ENCODE data around the gene TTI1. TPM values are rescaled to one million over a fixed set of nuclear protein-coding genes. Genes with fewer than 3 reads are reported as not detected.

The TTI1 gene
- total and polyA plus RNA-seq, 3 experiments from 2014 or later: 16.7 to 41.6 (median 40.5) TPM

- H3K4me1 ChIP-seq (ENCODE audit: insufficient read depth, low read length): no peaks in the 10 kb centered on the region
- ChIA-PET POLR2A (no interaction called here), CTCF (no interaction called here)
- Mint-ChIP-seq H3K27ac (peak overlapping the region in 2 of 8 donors; percentile 14 to 28), H3K4me1 (peaks cover 36 to 59% (median 48%) of the 10 kb centered on the region in 3 donors), H3K27me3 (no peaks in the 10 kb centered on the region), H3K36me3 (peaks cover 0 to 79% (median 11%) of the 10 kb centered on the region in 3 donors), H3K4me3 (no peak overlapping the region), H3K9me3 (no peaks in the 10 kb centered on the region)
- DNase-seq: no peak
- peaks cover 20% of the 10 kb centered on the region for H3K36me3 ChIP-seq (ENCODE audit: insufficient read depth, low read length)
- H3K9me3 ChIP-seq (ENCODE audit: low read length): no peaks in the 10 kb centered on the region
- no peak overlapping the region for H3K4me3 ChIP-seq (ENCODE audit: low read length)
- no peaks in the 10 kb centered on the region for H3K27me3 ChIP-seq (ENCODE audit: insufficient read depth, low read length, poor library complexity, severe bottlenecking)
- no peak overlapping the region for H3K27ac ChIP-seq (ENCODE audit: low read depth, low read length)
Measured at GRCh38 chr20:38050686-38051085, 17.4 kb upstream of the TTI1 start.

GRCh38 chr20:38049800-38050199 lies 16.5 kb upstream of the TTI1 start:
- Histone ChIP-seq H3K27me3 (ENCODE audit: insufficient read depth, low read length, poor library complexity, severe bottlenecking) (no peaks in the 10 kb centered on the region), H3K4me3 (ENCODE audit: low read length) (no peak overlapping the region), H3K9me3 (ENCODE audit: low read length) (no peaks in the 10 kb centered on the region), H3K27ac (ENCODE audit: low read depth, low read length) (no peak overlapping the region), H3K4me1 (ENCODE audit: insufficient read depth, low read length) (no peaks in the 10 kb centered on the region), H3K36me3 (ENCODE audit: insufficient read depth, low read length) (peaks cover 21% of the 10 kb centered on the region)
- no peaks in the 10 kb centered on the region for H3K27me3 Mint-ChIP-seq
- peaks cover 33 to 54% (median 47%) of the 10 kb centered on the region in 3 donors for H3K4me1 Mint-ChIP-seq
- H3K4me3 Mint-ChIP-seq: no peak overlapping the region
- H3K36me3 Mint-ChIP-seq: peaks cover 0 to 78% (median 11%) of the 10 kb centered on the region in 3 donors
- DNase-seq: no peak
- POLR2A ChIA-PET: no interaction called here
- H3K9me3 Mint-ChIP-seq: no peaks in the 10 kb centered on the region
- CTCF ChIA-PET: no interaction called here
- H3K27ac Mint-ChIP-seq: peak overlapping the region in 5 of 8 donors; percentile 2 to 84 (median 26)

DNA sequence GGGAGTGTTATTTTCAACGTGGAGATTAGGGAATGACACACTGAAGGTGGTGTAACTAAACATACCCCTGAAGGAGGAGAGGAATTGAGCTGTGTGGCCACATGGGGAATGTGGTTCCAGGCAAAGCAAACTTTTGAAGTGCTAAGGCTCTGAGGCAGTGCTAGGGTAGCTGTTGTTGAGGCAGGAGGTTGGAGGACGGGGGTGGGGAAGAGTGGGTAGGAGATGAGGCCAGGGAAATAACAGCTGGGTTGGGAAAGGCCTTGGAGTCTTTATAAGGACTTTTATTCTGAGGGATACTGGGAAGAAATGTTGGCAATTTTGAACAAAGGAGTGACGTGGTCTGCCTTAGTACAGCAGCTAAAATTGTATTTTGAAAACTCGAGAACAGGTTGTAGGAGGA lies 13.3 kb upstream of the TTI1 start:
- Mint-ChIP-seq H3K27ac (peak overlapping the region in 5 of 8 donors; percentile 5 to 59 (median 17)), H3K9me3 (no peaks in the 10 kb centered on the region), H3K4me1 (peaks cover 36 to 56% (median 54%) of the 10 kb centered on the region in 3 donors), H3K27me3 (no peaks in the 10 kb centered on the region), H3K4me3 (no peak overlapping the region), H3K36me3 (peaks cover 0 to 86% (median 18%) of the 10 kb centered on the region in 3 donors)
- DNase-seq: no peak
- CTCF ChIA-PET: interaction anchor here (1.0 kb wide), 2 partner anchors 11 to 12 kb away, joined by 3 to 4 read pairs; no protein-coding TSS in a partner anchor
- H3K27ac ChIP-seq (ENCODE audit: low read depth, low read length): no peak overlapping the region
- H3K36me3 ChIP-seq (ENCODE audit: insufficient read depth, low read length): peaks cover 45% of the 10 kb centered on the region
- no peaks in the 10 kb centered on the region for H3K4me1 ChIP-seq (ENCODE audit: insufficient read depth, low read length)
- no peaks in the 10 kb centered on the region for H3K27me3 ChIP-seq (ENCODE audit: insufficient read depth, low read length, poor library complexity, severe bottlenecking)
- no peaks in the 10 kb centered on the region for H3K9me3 ChIP-seq (ENCODE audit: low read length)
- POLR2A ChIA-PET: no interaction called here
- no peak overlapping the region for H3K4me3 ChIP-seq (ENCODE audit: low read length)

- Mint-ChIP-seq H3K27ac (peak overlapping the region in 2 of 8 donors; percentile 7 to 21), H3K4me3 (no peak overlapping the region), H3K4me1 (peaks cover 29 to 59% (median 54%) of the 10 kb centered on the region in 3 donors), H3K27me3 (no peaks in the 10 kb centered on the region), H3K36me3 (peaks cover 0 to 85% (median 12%) of the 10 kb centered on the region in 3 donors), H3K9me3 (no peaks in the 10 kb centered on the region)
- H3K27me3 ChIP-seq (ENCODE audit: insufficient read depth, low read length, poor library complexity, severe bottlenecking): no peaks in the 10 kb centered on the region
- no peak for DNase-seq
- H3K4me1 ChIP-seq (ENCODE audit: insufficient read depth, low read length): no peaks in the 10 kb centered on the region
- CTCF ChIA-PET: interaction anchor here (1.7 to 1.9 kb wide), 2 partner anchors 13 to 29 kb away, joined by 3 to 8 read pairs; no protein-coding TSS in a partner anchor
- no peak overlapping the region for H3K27ac ChIP-seq (ENCODE audit: low read depth, low read length)
- no peak overlapping the region for H3K4me3 ChIP-seq (ENCODE audit: low read length)
- H3K36me3 ChIP-seq (ENCODE audit: insufficient read depth, low read length): peaks cover 47% of the 10 kb centered on the region
- H3K9me3 ChIP-seq (ENCODE audit: low read length): no peaks in the 10 kb centered on the region
- POLR2A ChIA-PET: no interaction called here
Measured at GRCh38 chr20:38044685-38045084, 11.4 kb upstream of the TTI1 start.

DNA sequence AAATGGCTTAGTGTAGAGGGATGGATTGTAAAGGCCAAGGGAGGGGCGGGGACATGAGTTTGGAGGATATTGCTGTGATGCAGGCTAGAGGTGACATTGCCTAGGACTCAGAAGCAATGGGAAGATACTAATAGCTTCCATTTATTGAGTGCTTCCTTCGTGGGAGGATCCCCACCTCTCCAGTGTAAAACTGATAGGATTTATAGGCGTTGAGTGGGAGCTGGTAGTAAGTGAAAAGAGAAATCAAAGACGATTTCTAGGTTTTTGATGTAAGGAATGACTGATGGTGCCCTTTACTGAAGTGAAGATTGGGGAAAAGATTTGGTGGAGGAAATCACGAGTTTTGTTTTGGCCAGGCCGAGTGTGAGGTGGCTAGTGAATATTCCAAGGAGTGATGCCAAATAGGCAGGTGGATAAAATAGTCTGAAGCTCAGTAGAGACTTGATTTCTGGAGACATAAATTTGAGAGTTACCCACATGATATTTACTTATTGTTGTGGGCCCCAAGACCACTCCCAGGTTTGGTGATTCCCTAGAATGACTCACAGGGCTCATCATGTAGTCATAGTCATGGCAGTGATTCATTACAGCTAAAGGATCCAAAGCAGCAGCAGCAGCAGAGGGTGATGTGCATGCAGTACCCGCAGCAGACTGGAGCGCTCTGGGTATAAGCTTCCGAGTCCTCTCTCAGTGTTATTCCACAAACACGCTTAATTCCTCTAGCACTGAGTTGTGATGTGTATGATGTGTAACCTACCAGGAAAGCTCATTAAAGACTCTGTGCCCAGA lies 10.4 kb upstream of the TTI1 start:
- no peaks in the 10 kb centered on the region for H3K9me3 Mint-ChIP-seq
- H3K27ac Mint-ChIP-seq: peak overlapping the region in 1 of 8 donors; percentile 11
- Histone ChIP-seq H3K9me3 (ENCODE audit: low read length) (no peaks in the 10 kb centered on the region), H3K36me3 (ENCODE audit: insufficient read depth, low read length) (peaks cover 44% of the 10 kb centered on the region), H3K27ac (ENCODE audit: low read depth, low read length) (no peak overlapping the region), H3K4me1 (ENCODE audit: insufficient read depth, low read length) (no peaks in the 10 kb centered on the region), H3K4me3 (ENCODE audit: low read length) (no peak overlapping the region), H3K27me3 (ENCODE audit: insufficient read depth, low read length, poor library complexity, severe bottlenecking) (no peaks in the 10 kb centered on the region)
- H3K27me3 Mint-ChIP-seq: no peaks in the 10 kb centered on the region
- CTCF ChIA-PET: interaction anchor here (0.8 to 1.9 kb wide), 4 partner anchors 10 to 30 kb away, joined by 3 to 8 read pairs (median 4); partner anchors contain the start of genes RPRD1B and TTI1
- POLR2A ChIA-PET: no interaction called here
- no peak for DNase-seq
- no peak overlapping the region for H3K4me3 Mint-ChIP-seq
- H3K4me1 Mint-ChIP-seq: peaks cover 27 to 62% (median 57%) of the 10 kb centered on the region in 3 donors
- peaks cover 0 to 81% (median 10%) of the 10 kb centered on the region in 3 donors for H3K36me3 Mint-ChIP-seq

DNA sequence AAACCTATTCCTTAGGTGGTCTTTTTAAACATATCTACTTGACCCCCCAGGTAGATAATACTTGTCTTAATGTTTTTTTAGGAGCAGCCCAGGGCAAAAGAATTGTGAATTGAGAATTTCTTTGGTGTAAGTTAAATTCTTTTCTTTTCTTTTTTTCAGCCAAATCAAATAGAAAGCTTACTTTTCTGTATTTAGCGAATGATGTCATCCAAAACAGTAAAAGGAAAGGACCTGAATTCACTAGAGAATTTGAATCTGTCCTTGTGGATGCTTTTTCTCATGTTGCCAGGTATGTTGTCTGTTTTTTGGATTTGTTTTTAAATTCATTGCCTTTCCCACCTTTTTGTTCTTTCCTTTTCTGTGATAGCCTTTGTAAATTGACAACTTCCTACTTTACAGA lies 7.0 kb upstream of the TTI1 start:
- Mint-ChIP-seq H3K4me1 (peaks cover 36 to 74% (median 67%) of the 10 kb centered on the region in 3 donors), H3K27ac (peak overlapping the region in 2 of 8 donors; percentile 56 to 73), H3K36me3 (peaks cover 0 to 70% (median 10%) of the 10 kb centered on the region in 3 donors), H3K4me3 (no peak overlapping the region), H3K9me3 (no peaks in the 10 kb centered on the region), H3K27me3 (no peaks in the 10 kb centered on the region)
- Histone ChIP-seq H3K27me3 (ENCODE audit: insufficient read depth, low read length, poor library complexity, severe bottlenecking) (no peaks in the 10 kb centered on the region), H3K4me3 (ENCODE audit: low read length) (no peak overlapping the region), H3K9me3 (ENCODE audit: low read length) (no peaks in the 10 kb centered on the region), H3K4me1 (ENCODE audit: insufficient read depth, low read length) (peaks cover 24% of the 10 kb centered on the region), H3K36me3 (ENCODE audit: insufficient read depth, low read length) (peaks cover 32% of the 10 kb centered on the region), H3K27ac (ENCODE audit: low read depth, low read length) (no peak overlapping the region)
- ChIA-PET POLR2A (no interaction called here), CTCF (interaction anchor here (1.3 kb wide), 1 partner anchor 17 kb away, joined by 3 read pairs; no protein-coding TSS in a partner anchor)
- no peak for DNase-seq

GRCh38 chr20:38036366-38036765 lies 3.1 kb upstream of the TTI1 start:
- Mint-ChIP-seq H3K4me1 (peaks cover 52 to 81% (median 72%) of the 10 kb centered on the region in 3 donors), H3K9me3 (no peaks in the 10 kb centered on the region), H3K4me3 (peak overlapping the region in 3 of 7 donors; percentile 48 to 96 (median 84)), H3K27ac (peak overlapping the region in 2 of 8 donors; percentile 34 to 99), H3K36me3 (peaks cover 0 to 60% (median 2%) of the 10 kb centered on the region in 3 donors), H3K27me3 (peaks cover 0 to 4% of the 10 kb centered on the region in 2 donors)
- Histone ChIP-seq H3K27me3 (ENCODE audit: insufficient read depth, low read length, poor library complexity, severe bottlenecking) (no peaks in the 10 kb centered on the region), H3K27ac (ENCODE audit: low read depth, low read length) (no peak overlapping the region), H3K4me1 (ENCODE audit: insufficient read depth, low read length) (peaks cover 52% of the 10 kb centered on the region), H3K4me3 (ENCODE audit: low read length) (no peak overlapping the region), H3K9me3 (ENCODE audit: low read length) (no peaks in the 10 kb centered on the region), H3K36me3 (ENCODE audit: insufficient read depth, low read length) (peaks cover 4% of the 10 kb centered on the region)
- ChIA-PET POLR2A (interaction anchor here (0.6 kb wide), 1 partner anchor 426 kb away, joined by 3 read pairs; no protein-coding TSS in a partner anchor), CTCF (interaction anchor here (0.9 kb wide), 1 partner anchor 398 kb away, joined by 3 read pairs; no protein-coding TSS in a partner anchor)
- DNase-seq: no peak

- H3K9me3 ChIP-seq (ENCODE audit: low read length): no peaks in the 10 kb centered on the region
- Mint-ChIP-seq H3K9me3 (no peaks in the 10 kb centered on the region), H3K4me3 (peak overlapping the region; percentile 96 to 99 (median 96)), H3K36me3 (peaks cover 0 to 47% (median 0%) of the 10 kb centered on the region in 3 donors), H3K27me3 (peaks cover 0 to 4% of the 10 kb centered on the region in 2 donors), H3K27ac (peak overlapping the region in 7 of 8 donors; percentile 99), H3K4me1 (peaks cover 60 to 81% (median 77%) of the 10 kb centered on the region in 3 donors)
- H3K27ac ChIP-seq (ENCODE audit: low read depth, low read length): no peak overlapping the region
- no peaks in the 10 kb centered on the region for H3K27me3 ChIP-seq (ENCODE audit: insufficient read depth, low read length, poor library complexity, severe bottlenecking)
- peaks cover 60% of the 10 kb centered on the region for H3K4me1 ChIP-seq (ENCODE audit: insufficient read depth, low read length)
- H3K36me3 ChIP-seq (ENCODE audit: insufficient read depth, low read length): no peaks in the 10 kb centered on the region
- POLR2A ChIA-PET: no interaction called here
- CTCF ChIA-PET: interaction anchor here (1.0 to 2.0 kb wide), 2 partner anchors 8 to 12 kb away, joined by 3 to 4 read pairs; no protein-coding TSS in a partner anchor
- no peak for DNase-seq
- H3K4me3 ChIP-seq (ENCODE audit: low read length): peak overlapping the region; percentile 96
Measured at GRCh38 chr20:38034961-38035360, 1.7 kb upstream of the TTI1 start.
